ENCODE results near the gene PSMA5. TPM values are rescaled to one million over a fixed set of nuclear protein-coding genes. Genes with fewer than 3 reads are reported as not detected.
A peak's percentile ranks its signal among the peaks of the same experiment; 100 is the strongest.

The PSMA5 gene
- total RNA-seq, 1 donor from 2014 or later = 84.9 TPM

GRCh38 chr1:109433322-109433721, 7.1 kb upstream of the PSMA5 start:
- DNase-seq (ENCODE audit: low spot score) = no peak
- Mint-ChIP-seq H3K4me3 (ENCODE audit: unreplicated experiment) (no peak overlapping the region), H3K27me3 (ENCODE audit: unreplicated experiment) (no peaks in the 10 kb centered on the region), H3K9me3 (ENCODE audit: unreplicated experiment) (peaks cover 6% of the 10 kb centered on the region), H3K27ac (ENCODE audit: unreplicated experiment) (no peak overlapping the region), H3K4me1 (ENCODE audit: unreplicated experiment) (no peaks in the 10 kb centered on the region), H3K36me3 (ENCODE audit: low read depth, unreplicated experiment) (peaks cover 3% of the 10 kb centered on the region)
- TF ChIP-seq CTCF (IDR thresholded peaks at IDR 0.05; ENCODE audit: unreplicated experiment) = no peak

- no peak overlapping the region for H3K27ac Mint-ChIP-seq (ENCODE audit: unreplicated experiment)
- TF ChIP-seq CTCF (IDR thresholded peaks at IDR 0.05; ENCODE audit: unreplicated experiment) = no peak
- no peak overlapping the region for H3K4me3 Mint-ChIP-seq (ENCODE audit: unreplicated experiment)
- H3K27me3 Mint-ChIP-seq (ENCODE audit: unreplicated experiment) = no peaks in the 10 kb centered on the region
- H3K36me3 Mint-ChIP-seq (ENCODE audit: low read depth, unreplicated experiment) = peaks cover 3% of the 10 kb centered on the region
- no peak for DNase-seq (ENCODE audit: low spot score)
- peaks cover 6% of the 10 kb centered on the region for H3K9me3 Mint-ChIP-seq (ENCODE audit: unreplicated experiment)
- peaks cover 1% of the 10 kb centered on the region for H3K4me1 Mint-ChIP-seq (ENCODE audit: unreplicated experiment)
Observed at GRCh38 chr1:109432336-109432735, 6.1 kb upstream of the PSMA5 start.

GRCh38 chr1:109427171-109427467, 871 bp upstream of the PSMA5 start:
- DNase-seq (ENCODE audit: low spot score) = no peak
- H3K27ac Mint-ChIP-seq (ENCODE audit: unreplicated experiment) = peak overlapping the region; percentile 76
- H3K4me3 Mint-ChIP-seq (ENCODE audit: unreplicated experiment) = peak overlapping the region; percentile 94
- no peaks in the 10 kb centered on the region for H3K27me3 Mint-ChIP-seq (ENCODE audit: unreplicated experiment)
- H3K36me3 Mint-ChIP-seq (ENCODE audit: low read depth, unreplicated experiment) = no peaks in the 10 kb centered on the region
- H3K4me1 Mint-ChIP-seq (ENCODE audit: unreplicated experiment) = peaks cover 11% of the 10 kb centered on the region
- no peak for TF ChIP-seq CTCF (IDR thresholded peaks at IDR 0.05; ENCODE audit: unreplicated experiment)
- H3K9me3 Mint-ChIP-seq (ENCODE audit: unreplicated experiment) = no peaks in the 10 kb centered on the region

- Mint-ChIP-seq H3K36me3 (ENCODE audit: low read depth, unreplicated experiment) (no peaks in the 10 kb centered on the region), H3K9me3 (ENCODE audit: unreplicated experiment) (no peaks in the 10 kb centered on the region), H3K27me3 (ENCODE audit: unreplicated experiment) (no peaks in the 10 kb centered on the region), H3K27ac (ENCODE audit: unreplicated experiment) (peak overlapping the region; percentile 89), H3K4me1 (ENCODE audit: unreplicated experiment) (peaks cover 11% of the 10 kb centered on the region), H3K4me3 (ENCODE audit: unreplicated experiment) (peak overlapping the region; percentile 94)
- peak; percentile 39 for DNase-seq (ENCODE audit: low spot score)
- TF ChIP-seq CTCF (IDR thresholded peaks at IDR 0.05; ENCODE audit: unreplicated experiment) = no peak
Observed at GRCh38 chr1:109425391-109426280, 612 bp downstream of the PSMA5 start.

GRCh38 chr1:109423498-109423897, 2.8 kb downstream of the PSMA5 start:
- DNase-seq (ENCODE audit: low spot score) = no peak
- Mint-ChIP-seq H3K36me3 (ENCODE audit: low read depth, unreplicated experiment) (peaks cover 4% of the 10 kb centered on the region), H3K9me3 (ENCODE audit: unreplicated experiment) (no peaks in the 10 kb centered on the region), H3K27ac (ENCODE audit: unreplicated experiment) (no peak overlapping the region), H3K27me3 (ENCODE audit: unreplicated experiment) (no peaks in the 10 kb centered on the region), H3K4me3 (ENCODE audit: unreplicated experiment) (no peak overlapping the region), H3K4me1 (ENCODE audit: unreplicated experiment) (peaks cover 11% of the 10 kb centered on the region)
- TF ChIP-seq CTCF (IDR thresholded peaks at IDR 0.05; ENCODE audit: unreplicated experiment) = no peak

All from endothelial cell (in vitro differentiated cells).